VCaP (cell line): Measurements from ENCODE around the gene GRK3.
A peak's percentile ranks its signal among the peaks of the same experiment; 100 is the strongest.

ENCODE experiments used
- H3K27ac ChIP-seq: fragments of 450-650 bp; 2 replicates; pipeline ENCODE4 v1.5.1; 2017
- CTCF ChIP-seq: fragments of 450-650 bp; conservative IDR thresholded peaks from 2 replicates; pipeline ENCODE4 v1.5.1; 2017; ENCODE audit warnings: mild to moderate bottlenecking, moderate library complexity

The GRK3 gene

DNA sequence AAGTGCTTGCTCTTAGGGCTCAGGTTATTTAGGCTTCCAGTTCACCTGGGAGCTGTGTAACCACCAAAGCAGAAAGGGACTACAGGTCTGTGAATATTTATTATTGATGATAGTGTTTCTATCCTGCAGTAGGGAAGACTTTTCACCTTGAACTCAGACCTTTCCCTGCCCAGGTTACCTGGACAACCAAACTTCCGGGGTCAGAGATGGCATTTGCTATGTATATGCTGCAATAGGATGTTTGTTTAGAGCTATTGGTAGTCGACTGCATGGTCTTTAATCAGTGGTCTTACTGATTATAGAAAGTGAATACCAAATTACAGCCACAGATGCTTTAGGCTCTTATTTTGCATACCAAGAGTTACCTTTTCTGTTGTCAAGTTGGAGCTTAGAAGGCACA, 94.9 kb downstream of the GRK3 start:
- peak overlapping the region; percentile 62 for H3K27ac ChIP-seq
- TF ChIP-seq CTCF = no peak

GRCh38 chr22:25660336-25660735, 95.9 kb downstream of the GRK3 start:
- H3K27ac ChIP-seq = peak overlapping the region; percentile 62
- no peak for TF ChIP-seq CTCF

- peak overlapping the region; percentile 62 for H3K27ac ChIP-seq
Measured at GRCh38 chr22:25661073-25661472, 96.6 kb downstream of the GRK3 start.

GRCh38 chr22:25663654-25664053, 99.2 kb downstream of the GRK3 start:
- H3K27ac ChIP-seq = peak overlapping the region; percentile 19; the same call in 1 of the 2 replicates
- TF ChIP-seq CTCF = no peak

More at GRCh38 chr22:25661073-25661472, 96.6 kb downstream of the GRK3 start:
- no peak for TF ChIP-seq CTCF

DNA sequence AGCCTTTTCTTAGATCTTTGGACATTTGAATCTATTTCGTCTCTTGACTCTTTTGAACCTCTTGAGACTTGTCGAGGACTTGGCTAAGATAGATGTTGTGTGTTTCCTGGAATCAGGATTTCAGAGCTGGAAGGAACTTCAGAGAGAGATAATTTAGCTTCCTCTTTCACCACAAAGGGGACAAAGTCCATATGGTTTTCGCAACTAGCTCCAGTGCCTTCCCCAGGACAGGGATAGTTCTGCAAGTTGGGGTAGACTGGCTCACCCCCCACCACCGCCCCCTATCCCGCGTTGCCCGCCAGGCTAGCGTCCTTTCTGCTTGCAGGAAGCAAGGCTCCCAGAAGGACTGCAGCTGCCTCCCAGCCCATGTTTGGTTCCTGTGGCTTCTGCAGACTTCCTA, 101.8 kb downstream of the GRK3 start:
- H3K27ac ChIP-seq = no peak overlapping the region
- no peak for TF ChIP-seq CTCF

DNA sequence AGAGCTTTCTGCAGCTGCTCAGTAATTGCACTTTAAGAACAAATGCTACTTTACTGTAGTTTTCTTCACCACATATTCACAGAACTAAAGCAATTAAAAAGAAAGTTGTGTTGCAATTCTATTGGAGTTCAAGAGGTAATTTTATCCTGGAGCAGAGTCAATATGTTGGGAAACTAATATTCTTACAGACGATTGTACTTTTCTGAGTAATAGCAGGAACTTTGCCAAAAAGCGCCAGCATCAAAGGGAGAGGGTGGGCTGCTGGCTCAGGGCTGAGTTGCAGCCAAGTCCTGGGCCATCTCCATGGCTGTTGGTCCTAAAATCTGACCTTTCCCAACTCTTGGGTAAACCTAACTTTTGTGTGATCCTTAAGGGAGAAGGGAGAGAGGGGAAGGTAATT, 104.0 kb downstream of the GRK3 start:
- no peak for TF ChIP-seq CTCF

DNA sequence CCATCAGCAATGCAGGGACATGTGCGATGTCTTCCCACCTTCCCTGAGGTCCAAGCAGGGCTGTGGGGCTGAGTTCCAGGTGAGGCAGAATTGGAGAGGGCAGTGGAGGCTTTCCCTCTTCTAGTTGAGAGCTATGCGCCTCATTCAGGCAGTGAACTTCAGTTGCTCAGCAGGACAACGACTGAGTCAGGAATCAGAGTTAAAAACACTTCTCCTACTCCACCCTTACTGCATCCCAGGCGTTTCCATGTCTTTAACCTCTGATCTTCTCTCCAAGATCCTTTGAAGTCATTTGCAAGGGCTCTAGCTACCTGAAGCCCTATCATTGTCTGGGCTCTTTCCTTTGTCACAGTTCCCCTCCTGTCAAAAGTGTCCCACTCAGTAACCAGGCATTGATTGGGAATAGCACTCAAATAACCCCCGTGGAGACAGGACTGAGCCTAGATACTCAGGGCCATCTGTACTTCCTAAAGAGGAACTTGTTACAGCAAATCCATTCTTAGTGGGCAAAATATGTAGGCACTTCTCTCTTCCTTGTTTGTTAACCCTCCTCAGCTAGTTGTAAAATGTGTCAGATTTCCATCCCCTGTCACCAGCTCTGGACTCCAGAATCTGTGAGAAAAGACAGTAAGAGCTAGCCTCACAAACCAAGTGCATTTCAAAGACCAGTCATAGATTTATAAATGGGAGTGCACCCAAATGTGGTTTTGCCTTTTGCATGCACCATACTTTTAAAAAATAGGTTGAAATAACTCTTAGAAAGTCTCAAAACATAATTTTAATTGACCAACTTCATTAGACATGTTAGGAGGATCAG, 105.0 kb downstream of the GRK3 start:
- H3K27ac ChIP-seq = no peak overlapping the region
- TF ChIP-seq CTCF = no peak

More for the DNA sequence above, 104.0 kb downstream of the GRK3 start:
- H3K27ac ChIP-seq = no peak overlapping the region
